ENCODE measurements around the gene KCNJ12.

- TF ChIP-seq POLR2A (IDR thresholded peaks at IDR 0.05) (no peak), CTCF (IDR thresholded peaks at IDR 0.05) (no peak)
These were observed 49.6 kb downstream of the KCNJ12 start for GRCh38 chr17:21425736-21426135.

Data from adrenal gland (tissue), 5 donors.